Esophagus muscularis mucosa (tissue), 4 donors: Measurements from ENCODE around the gene FAM124B.
A peak's percentile ranks its signal among the peaks of the same experiment; 100 is the strongest.

Experiments used
- EP300 ChIP-seq: sonication (generic); formaldehyde crosslinking; IDR thresholded peaks from one replicate; pipeline ENCODE4 v1.6.1; 2017; ENCODE audit warnings: antibody characterized with exemption
- POLR2A ChIP-seq: fragments of 450-650 bp; IDR thresholded peaks from one replicate; pipeline ENCODE4 v1.6.1; 2017; ENCODE audit warnings: antibody characterized with exemption, moderate library complexity, mild to moderate bottlenecking, low read depth
- TF ChIP-seq, protein P1 (sequence below), 3 experiments: fragments of 200-600 bp in 2 of 3; fragments of 450-650 bp in 1 of 3; sonication (generic) in 2 of 3; IDR thresholded peaks; one replicate each; pipeline ENCODE4 v1.5.1; 2017 to 2019; ENCODE audit warnings: antibody characterized with exemption in 3 of 3, mild to moderate bottlenecking in 2 of 3, moderate library complexity in 1 of 3

DNA sequence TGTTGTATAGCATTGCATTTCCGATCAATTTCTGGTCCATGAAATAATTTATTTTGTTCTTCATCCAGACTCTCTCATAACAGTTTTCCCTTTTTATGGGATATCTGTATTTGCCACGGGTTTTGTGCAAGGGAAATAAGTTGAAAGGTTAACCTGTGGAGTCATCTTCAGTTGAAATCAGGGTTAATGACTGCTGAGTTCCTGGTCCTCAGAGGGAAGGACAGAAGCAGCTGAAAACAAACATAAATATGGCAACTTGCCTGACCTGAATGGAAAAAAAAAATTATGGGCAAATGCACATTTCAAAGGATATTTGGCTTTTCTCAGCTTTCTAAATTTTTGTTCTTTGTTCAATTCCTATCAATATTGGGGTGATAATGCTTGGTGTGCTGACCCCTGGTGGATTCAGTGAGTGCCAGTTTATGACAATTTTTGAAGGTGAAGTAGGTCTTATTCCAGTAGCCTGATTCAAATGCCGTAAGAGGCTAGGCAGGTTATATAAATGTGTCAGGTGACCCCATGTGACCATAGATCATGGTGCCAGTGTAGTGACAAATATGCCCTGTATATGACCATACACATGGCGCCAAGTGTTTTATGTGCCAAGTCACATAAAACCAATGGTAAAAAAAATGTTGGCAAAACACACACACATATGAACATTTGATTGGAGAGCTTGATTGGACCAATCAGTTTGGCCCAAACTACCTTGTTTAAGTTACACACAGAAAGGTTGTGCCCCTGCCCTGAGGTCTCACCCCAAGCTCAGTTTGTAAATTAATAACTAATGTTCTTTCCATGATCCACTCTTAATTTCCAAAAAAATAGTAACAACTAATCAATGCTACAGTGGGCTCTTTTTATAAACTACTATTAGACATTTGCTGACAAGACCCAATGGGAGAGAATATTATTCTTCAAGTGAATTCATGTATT is 47.6 kb upstream of the FAM124B start:
- TF ChIP-seq, protein P1, sequence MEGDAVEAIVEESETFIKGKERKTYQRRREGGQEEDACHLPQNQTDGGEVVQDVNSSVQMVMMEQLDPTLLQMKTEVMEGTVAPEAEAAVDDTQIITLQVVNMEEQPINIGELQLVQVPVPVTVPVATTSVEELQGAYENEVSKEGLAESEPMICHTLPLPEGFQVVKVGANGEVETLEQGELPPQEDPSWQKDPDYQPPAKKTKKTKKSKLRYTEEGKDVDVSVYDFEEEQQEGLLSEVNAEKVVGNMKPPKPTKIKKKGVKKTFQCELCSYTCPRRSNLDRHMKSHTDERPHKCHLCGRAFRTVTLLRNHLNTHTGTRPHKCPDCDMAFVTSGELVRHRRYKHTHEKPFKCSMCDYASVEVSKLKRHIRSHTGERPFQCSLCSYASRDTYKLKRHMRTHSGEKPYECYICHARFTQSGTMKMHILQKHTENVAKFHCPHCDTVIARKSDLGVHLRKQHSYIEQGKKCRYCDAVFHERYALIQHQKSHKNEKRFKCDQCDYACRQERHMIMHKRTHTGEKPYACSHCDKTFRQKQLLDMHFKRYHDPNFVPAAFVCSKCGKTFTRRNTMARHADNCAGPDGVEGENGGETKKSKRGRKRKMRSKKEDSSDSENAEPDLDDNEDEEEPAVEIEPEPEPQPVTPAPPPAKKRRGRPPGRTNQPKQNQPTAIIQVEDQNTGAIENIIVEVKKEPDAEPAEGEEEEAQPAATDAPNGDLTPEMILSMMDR (IDR thresholded peaks at IDR 0.05), result peak; percentile 21 to 48 (median 28)
- TF ChIP-seq POLR2A, result no peak
- no peak for TF ChIP-seq EP300
